Ovary (tissue), 3 donors: ENCODE results near the gene VPS18.

Experiments
- POLR2A ChIP-seq: fragments of 450-650 bp; IDR thresholded peaks from one replicate; pipeline ENCODE4 v1.6.1; 2017; ENCODE audit warnings: antibody characterized with exemption, mild to moderate bottlenecking, moderate library complexity
- TF ChIP-seq, protein P1 (sequence below), 3 donors: fragments of 450-650 bp in 2 of 3; fragments of 200-600 bp in 1 of 3; IDR thresholded peaks; one replicate each; pipeline versions ENCODE4 v1.5.1 to v1.8.0; 2016 to 2022; ENCODE audit warnings: antibody characterized with exemption in 3 of 3, mild to moderate bottlenecking in 1 of 3
- donor health status: DM: no; HTN: no; CAD: no.

DNA sequence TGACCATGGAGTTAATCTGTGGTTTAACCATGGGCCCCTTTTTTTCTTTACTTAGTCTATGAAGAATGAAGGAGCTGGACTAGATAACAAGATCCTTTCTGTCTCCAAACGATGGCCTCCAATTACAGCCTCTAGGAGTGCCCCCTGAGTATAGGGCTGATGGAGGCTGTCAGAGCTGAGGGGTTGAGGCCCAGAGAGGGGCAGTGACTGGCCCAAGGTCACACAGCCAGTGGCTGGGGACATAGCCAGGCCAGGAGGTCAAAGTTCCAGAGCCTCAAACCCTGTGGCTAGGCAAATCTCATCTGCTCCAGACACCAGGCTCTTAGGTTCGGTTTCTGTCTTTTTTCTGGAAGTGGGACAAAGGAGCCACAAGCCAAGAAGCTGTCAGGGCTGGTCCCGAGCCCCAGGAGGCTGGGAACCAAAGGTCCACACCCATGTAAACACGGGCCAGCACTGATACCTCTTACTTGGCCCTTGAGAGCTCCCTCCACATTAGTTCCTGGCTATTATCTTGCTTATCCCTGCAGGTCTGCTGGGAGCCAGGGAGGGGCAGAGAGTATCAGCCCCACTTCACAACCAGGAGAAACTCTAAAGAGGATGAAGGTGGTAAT lies 30.5 kb upstream of the VPS18 start:
- TF ChIP-seq, protein P1, sequence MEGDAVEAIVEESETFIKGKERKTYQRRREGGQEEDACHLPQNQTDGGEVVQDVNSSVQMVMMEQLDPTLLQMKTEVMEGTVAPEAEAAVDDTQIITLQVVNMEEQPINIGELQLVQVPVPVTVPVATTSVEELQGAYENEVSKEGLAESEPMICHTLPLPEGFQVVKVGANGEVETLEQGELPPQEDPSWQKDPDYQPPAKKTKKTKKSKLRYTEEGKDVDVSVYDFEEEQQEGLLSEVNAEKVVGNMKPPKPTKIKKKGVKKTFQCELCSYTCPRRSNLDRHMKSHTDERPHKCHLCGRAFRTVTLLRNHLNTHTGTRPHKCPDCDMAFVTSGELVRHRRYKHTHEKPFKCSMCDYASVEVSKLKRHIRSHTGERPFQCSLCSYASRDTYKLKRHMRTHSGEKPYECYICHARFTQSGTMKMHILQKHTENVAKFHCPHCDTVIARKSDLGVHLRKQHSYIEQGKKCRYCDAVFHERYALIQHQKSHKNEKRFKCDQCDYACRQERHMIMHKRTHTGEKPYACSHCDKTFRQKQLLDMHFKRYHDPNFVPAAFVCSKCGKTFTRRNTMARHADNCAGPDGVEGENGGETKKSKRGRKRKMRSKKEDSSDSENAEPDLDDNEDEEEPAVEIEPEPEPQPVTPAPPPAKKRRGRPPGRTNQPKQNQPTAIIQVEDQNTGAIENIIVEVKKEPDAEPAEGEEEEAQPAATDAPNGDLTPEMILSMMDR (IDR thresholded peaks at IDR 0.05), result no peak
- no peak for TF ChIP-seq POLR2A
